GM23248 (cell line): Measurements from ENCODE around the gene PANX2. TPM values are rescaled to one million over a fixed set of nuclear protein-coding genes. Genes with fewer than 3 reads are reported as not detected.

Experiments
- DNase-seq: peaks from one replicate; pipeline ENCODE4 v3.0.0-alpha.2; 2015
- H2AFZ ChIP-seq: fragments of 200-600 bp; sonication (generic); 2 replicates; pipeline ENCODE4 v1.6.1; 2016; ENCODE audit warnings: antibody characterized with exemption
- H3F3A ChIP-seq: fragments of 200-600 bp; sonication (generic); 2 replicates; pipeline ENCODE4 v1.6.1; 2016; ENCODE audit warnings: mild to moderate bottlenecking, antibody characterized with exemption, mixed run types; ENCODE audit not compliant: insufficient read depth
- H3K27ac ChIP-seq: fragments of 200-600 bp; sonication (generic); 2 replicates; pipeline ENCODE4 v1.5.1; 2016; ENCODE audit warnings: mild to moderate bottlenecking
- H3K27me3 ChIP-seq: fragments of 200-600 bp; sonication (generic); replicated peaks from 2 replicates; pipeline ENCODE4 v1.6.1; 2016; ENCODE audit warnings: mild to moderate bottlenecking; ENCODE audit not compliant: insufficient read depth
- H3K36me3 ChIP-seq: fragments of 200-600 bp; sonication (generic); 2 replicates; pipeline ENCODE4 v1.6.1; 2016; ENCODE audit warnings: low read depth, mild to moderate bottlenecking
- H3K4me1 ChIP-seq: fragments of 200-600 bp; sonication (generic); 2 replicates; pipeline ENCODE4 v1.6.1; 2016; ENCODE audit warnings: mild to moderate bottlenecking; ENCODE audit not compliant: insufficient read depth
- H3K4me2 ChIP-seq: fragments of 200-600 bp; sonication (generic); one replicate; pipeline ENCODE4 v1.6.1; 2016; ENCODE audit warnings: mild to moderate bottlenecking; ENCODE audit not compliant: unreplicated experiment
- H3K4me3 ChIP-seq: fragments of 200-600 bp; sonication (generic); 2 replicates; pipeline ENCODE4 v1.5.1; 2016; ENCODE audit warnings: mild to moderate bottlenecking
- H3K79me2 ChIP-seq: fragments of 200-600 bp; sonication (generic); 2 replicates; pipeline ENCODE4 v1.6.1; 2016; ENCODE audit warnings: mild to moderate bottlenecking; ENCODE audit not compliant: insufficient read depth
- H3K9ac ChIP-seq: fragments of 200-600 bp; sonication (generic); 2 replicates; pipeline ENCODE4 v1.6.1; 2016; ENCODE audit warnings: mild to moderate bottlenecking
- H3K9me2 ChIP-seq: fragments of 200-600 bp; sonication (generic); 2 replicates; pipeline ENCODE4 v1.6.1; 2016; ENCODE audit warnings: mixed run types, mild to moderate bottlenecking, moderate library complexity; ENCODE audit not compliant: insufficient read depth
- H3K9me3 ChIP-seq: fragments of 200-600 bp; sonication (generic); one replicate; pipeline ENCODE4 v1.6.1; 2017; ENCODE audit warnings: low read depth
- H4K20me1 ChIP-seq: fragments of 200-600 bp; sonication (generic); 2 replicates; pipeline ENCODE4 v1.6.0; 2016; ENCODE audit not compliant: insufficient read depth
- EZH2 ChIP-seq: fragments of 200-600 bp; sonication (generic); IDR thresholded peaks from 2 replicates; pipeline ENCODE4 v1.6.1; 2018; ENCODE audit warnings: antibody characterized with exemption, mild to moderate bottlenecking; ENCODE audit not compliant: insufficient read depth, poor library complexity, severe bottlenecking
- EZH2phosphoT487 ChIP-seq: fragments of 200-600 bp; sonication (generic); IDR thresholded peaks from 2 replicates; pipeline ENCODE4 v1.6.1; 2018; ENCODE audit warnings: antibody characterized with exemption, moderate library complexity, mild to moderate bottlenecking, low read depth; ENCODE audit not compliant: insufficient read depth
- WGBS, 2 experiments: methylation state at CpG; one replicate each; pipeline ENCODE4 v1.1.6; 2015 to 2017; ENCODE audit warnings: low lambda C conversion rate in 2 of 2, low coverage in 1 of 2; ENCODE audit errors: missing lambda C conversion rate in 2 of 2; 5-methylcytosine and 5-hydroxymethylcytosine counted together
- in situ Hi-C: fragments of 300-500 bp; cut with MboI; formaldehyde crosslinking; loops from 2 replicates; pipeline ENCODE4 v1.15.0; 2020
- polyA plus RNA-seq: library from polyadenylated mRNA; unstranded; fragments of >200 nt; fragmentation: Nextera tagmentation; extraction: Ambion mirVana; gene quantifications from 2 replicates; pipeline ENCODE4 v1.2.1, GENCODE V29; 2016
- total RNA-seq: library from RNA; depleted of rRNA; stranded (reverse); fragments of >200 nt; shearing (Covaris generic); gene quantifications from 2 replicates; pipeline ENCODE4 v1.2.3, GENCODE V29; 2014

The PANX2 gene
- total and polyA plus RNA-seq, 2 experiments from 2014 or later = 0.18 TPM; not detected in 1

- Histone ChIP-seq H3K27me3 (no peaks in the 10 kb centered on the region), H3F3A (no peaks in the 10 kb centered on the region), H4K20me1 (no peaks in the 10 kb centered on the region), H3K4me3 (no peak overlapping the region), H2AFZ (no peak overlapping the region), H3K4me2 (no peak overlapping the region), H3K9me2 (no peaks in the 10 kb centered on the region), H3K79me2 (no peaks in the 10 kb centered on the region), H3K9ac (no peak overlapping the region), H3K27ac (no peak overlapping the region), H3K9me3 (no peaks in the 10 kb centered on the region), H3K4me1 (no peaks in the 10 kb centered on the region), H3K36me3 (no peaks in the 10 kb centered on the region)
- WGBS, 2 experiments = 79 to 85% methylated on average over 32 of the region's 35 CpGs
- TF ChIP-seq EZH2phosphoT487 (no peak), EZH2 (no peak)
- no peak for DNase-seq
- in situ Hi-C loops = no loop called here
These were observed 20.1 kb upstream of the PANX2 start for GRCh38 chr22:50150161-50151129.

- Histone ChIP-seq H4K20me1 (no peaks in the 10 kb centered on the region), H3K36me3 (no peaks in the 10 kb centered on the region), H3K9me2 (no peaks in the 10 kb centered on the region), H3K27ac (no peak overlapping the region), H3K9ac (no peak overlapping the region), H3K4me1 (no peaks in the 10 kb centered on the region), H3F3A (no peaks in the 10 kb centered on the region), H3K27me3 (no peaks in the 10 kb centered on the region), H2AFZ (no peak overlapping the region), H3K9me3 (no peaks in the 10 kb centered on the region), H3K4me2 (no peak overlapping the region), H3K79me2 (no peaks in the 10 kb centered on the region), H3K4me3 (no peak overlapping the region)
- in situ Hi-C loops = no loop called here
- WGBS, 2 experiments = 68 to 69% methylated on average over 33 of the region's 33 CpGs
- no peak for DNase-seq
- no peak for TF ChIP-seq EZH2phosphoT487
- no peak for TF ChIP-seq EZH2
These were observed 18.7 kb upstream of the PANX2 start for GRCh38 chr22:50151571-50152537.

- H3K4me1 ChIP-seq = no peaks in the 10 kb centered on the region
- H2AFZ ChIP-seq = no peak overlapping the region
- no peaks in the 10 kb centered on the region for H3K79me2 ChIP-seq
- H3F3A ChIP-seq = no peaks in the 10 kb centered on the region
- H3K9me2 ChIP-seq = no peaks in the 10 kb centered on the region
- H3K4me3 ChIP-seq = no peak overlapping the region
- H3K9ac ChIP-seq = no peak overlapping the region
- no peaks in the 10 kb centered on the region for H3K9me3 ChIP-seq
- DNase-seq = no peak
- H3K36me3 ChIP-seq = no peaks in the 10 kb centered on the region
- TF ChIP-seq EZH2 (no peak), EZH2phosphoT487 (no peak)
- no peaks in the 10 kb centered on the region for H4K20me1 ChIP-seq
- in situ Hi-C loops = no loop called here
- no peaks in the 10 kb centered on the region for H3K27me3 ChIP-seq
- no peak overlapping the region for H3K27ac ChIP-seq
- no peak overlapping the region for H3K4me2 ChIP-seq
- 73 to 75% methylated on average over 25 of the region's 25 CpGs for WGBS, 2 experiments
These were observed 17.3 kb upstream of the PANX2 start for GRCh38 chr22:50153056-50153755.

GRCh38 chr22:50153756-50154140 is 16.8 kb upstream of the PANX2 start:
- no peak overlapping the region for H3K4me2 ChIP-seq

More at GRCh38 chr22:50153756-50154140, 16.8 kb upstream of the PANX2 start:
- H3K9me3 ChIP-seq = no peaks in the 10 kb centered on the region
- no peak for DNase-seq
- no peak overlapping the region for H3K4me3 ChIP-seq
- 77 to 81% methylated on average over 7 of the region's 7 CpGs for WGBS, 2 experiments
- H3K4me1 ChIP-seq = no peaks in the 10 kb centered on the region
- H3K9me2 ChIP-seq = no peaks in the 10 kb centered on the region
- H4K20me1 ChIP-seq = no peaks in the 10 kb centered on the region
- H3K36me3 ChIP-seq = no peaks in the 10 kb centered on the region
- H3K79me2 ChIP-seq = no peaks in the 10 kb centered on the region
- H2AFZ ChIP-seq = no peak overlapping the region
- no peak for TF ChIP-seq EZH2
- no peak overlapping the region for H3K9ac ChIP-seq
- no peaks in the 10 kb centered on the region for H3K27me3 ChIP-seq
- in situ Hi-C loops = no loop called here
- no peaks in the 10 kb centered on the region for H3F3A ChIP-seq
- no peak overlapping the region for H3K27ac ChIP-seq
